ENCODE measurements around the gene RUNX1.

The RUNX1 gene

GRCh38 chr21:34782506-34783360, 266.4 kb downstream of the RUNX1 start:
- no peaks in the 10 kb centered on the region for H3K4me1 Mint-ChIP-seq
- no peaks in the 10 kb centered on the region for H3K36me3 Mint-ChIP-seq
- CTCF ChIA-PET = no interaction called here
- no peak overlapping the region for H3K4me3 Mint-ChIP-seq
- no peaks in the 10 kb centered on the region for H3K27me3 Mint-ChIP-seq
- no peak overlapping the region for H3K27ac Mint-ChIP-seq
- DNase-seq = no peak
- H3K9me3 Mint-ChIP-seq = peaks cover 9% of the 10 kb centered on the region

- no peak overlapping the region for H3K4me3 Mint-ChIP-seq
- H3K27me3 Mint-ChIP-seq = peaks cover under 1% of the 10 kb centered on the region
- CTCF ChIA-PET = no interaction called here
- no peaks in the 10 kb centered on the region for H3K4me1 Mint-ChIP-seq
- DNase-seq = no peak
- H3K27ac Mint-ChIP-seq = no peak overlapping the region
- no peaks in the 10 kb centered on the region for H3K36me3 Mint-ChIP-seq
- peaks cover 9% of the 10 kb centered on the region for H3K9me3 Mint-ChIP-seq
These were observed 267.6 kb downstream of the RUNX1 start for GRCh38 chr21:34781526-34781925.

- H3K9me3 Mint-ChIP-seq = peaks cover 9% of the 10 kb centered on the region
- no peak for DNase-seq
- H3K27ac Mint-ChIP-seq = no peak overlapping the region
- H3K27me3 Mint-ChIP-seq = peaks cover 14% of the 10 kb centered on the region
- CTCF ChIA-PET = no interaction called here
- no peak overlapping the region for H3K4me3 Mint-ChIP-seq
- H3K36me3 Mint-ChIP-seq = no peaks in the 10 kb centered on the region
- no peaks in the 10 kb centered on the region for H3K4me1 Mint-ChIP-seq
These were observed 269.2 kb downstream of the RUNX1 start for GRCh38 chr21:34779860-34780259.

- peaks cover 9% of the 10 kb centered on the region for H3K9me3 Mint-ChIP-seq
- no peaks in the 10 kb centered on the region for H3K4me1 Mint-ChIP-seq
- no peak for DNase-seq
- no peaks in the 10 kb centered on the region for H3K36me3 Mint-ChIP-seq
- no peak overlapping the region for H3K27ac Mint-ChIP-seq
- peaks cover 25% of the 10 kb centered on the region for H3K27me3 Mint-ChIP-seq
- CTCF ChIA-PET = interaction anchor here (1.5 kb wide), 1 partner anchor 14 kb away, joined by 4 read pairs; no protein-coding TSS in a partner anchor
- no peak overlapping the region for H3K4me3 Mint-ChIP-seq
These were observed 273.3 kb downstream of the RUNX1 start for GRCh38 chr21:34775793-34776192.

- H3K27me3 Mint-ChIP-seq = peaks cover 25% of the 10 kb centered on the region
- no peak for DNase-seq
- no peaks in the 10 kb centered on the region for H3K4me1 Mint-ChIP-seq
- H3K9me3 Mint-ChIP-seq = no peaks in the 10 kb centered on the region
- no peaks in the 10 kb centered on the region for H3K36me3 Mint-ChIP-seq
- CTCF ChIA-PET = interaction anchor here (1.5 kb wide), 1 partner anchor 13 kb away, joined by 4 read pairs; no protein-coding TSS in a partner anchor
- no peak overlapping the region for H3K4me3 Mint-ChIP-seq
- no peak overlapping the region for H3K27ac Mint-ChIP-seq
These were observed 274.4 kb downstream of the RUNX1 start for GRCh38 chr21:34774750-34775149.

- no peaks in the 10 kb centered on the region for H3K36me3 Mint-ChIP-seq
- no peak overlapping the region for H3K27ac Mint-ChIP-seq
These were observed 277.5 kb downstream of the RUNX1 start for GRCh38 chr21:34771512-34772028.

GRCh38 chr21:34770576-34770975, 278.5 kb downstream of the RUNX1 start:
- Mint-ChIP-seq H3K9me3 (no peaks in the 10 kb centered on the region), H3K27ac (no peak overlapping the region), H3K36me3 (no peaks in the 10 kb centered on the region), H3K4me1 (no peaks in the 10 kb centered on the region), H3K4me3 (no peak overlapping the region), H3K27me3 (peaks cover 24% of the 10 kb centered on the region)
- CTCF ChIA-PET = no interaction called here
- no peak for DNase-seq

More at GRCh38 chr21:34771512-34772028, 277.5 kb downstream of the RUNX1 start:
- H3K4me1 Mint-ChIP-seq = no peaks in the 10 kb centered on the region
- no peak for DNase-seq
- H3K9me3 Mint-ChIP-seq = no peaks in the 10 kb centered on the region
- CTCF ChIA-PET = no interaction called here
- H3K4me3 Mint-ChIP-seq = no peak overlapping the region
- H3K27me3 Mint-ChIP-seq = peaks cover 30% of the 10 kb centered on the region

- H3K36me3 Mint-ChIP-seq = no peaks in the 10 kb centered on the region
- no peaks in the 10 kb centered on the region for H3K9me3 Mint-ChIP-seq
- H3K27me3 Mint-ChIP-seq = peaks cover 10% of the 10 kb centered on the region
- H3K27ac Mint-ChIP-seq = no peak overlapping the region
- no peak for DNase-seq
- CTCF ChIA-PET = no interaction called here
- no peak overlapping the region for H3K4me3 Mint-ChIP-seq
- no peaks in the 10 kb centered on the region for H3K4me1 Mint-ChIP-seq
These were observed 280.8 kb downstream of the RUNX1 start for GRCh38 chr21:34768326-34768725.

- CTCF ChIA-PET = no interaction called here
- Mint-ChIP-seq H3K9me3 (no peaks in the 10 kb centered on the region), H3K27me3 (peaks cover 6% of the 10 kb centered on the region)
These were observed 282.2 kb downstream of the RUNX1 start for GRCh38 chr21:34766862-34767261.

GRCh38 chr21:34765619-34766018, 283.5 kb downstream of the RUNX1 start:
- no peak overlapping the region for H3K4me3 Mint-ChIP-seq
- CTCF ChIA-PET = interaction anchor here (1.3 to 1.9 kb wide), 2 partner anchors 20 to 52 kb away, joined by 3 to 6 read pairs; no protein-coding TSS in a partner anchor
- no peaks in the 10 kb centered on the region for H3K9me3 Mint-ChIP-seq
- no peak overlapping the region for H3K27ac Mint-ChIP-seq
- no peaks in the 10 kb centered on the region for H3K36me3 Mint-ChIP-seq
- H3K4me1 Mint-ChIP-seq = no peaks in the 10 kb centered on the region
- peaks cover 10% of the 10 kb centered on the region for H3K27me3 Mint-ChIP-seq
- DNase-seq = no peak

More at GRCh38 chr21:34766862-34767261, 282.2 kb downstream of the RUNX1 start:
- H3K4me3 Mint-ChIP-seq = no peak overlapping the region
- H3K36me3 Mint-ChIP-seq = no peaks in the 10 kb centered on the region
- H3K4me1 Mint-ChIP-seq = no peaks in the 10 kb centered on the region
- no peak for DNase-seq
- no peak overlapping the region for H3K27ac Mint-ChIP-seq

GRCh38 chr21:34764715-34765284, 284.3 kb downstream of the RUNX1 start:
- CTCF ChIA-PET = interaction anchor here (1.3 to 1.9 kb wide), 2 partner anchors 19 to 53 kb away, joined by 3 to 6 read pairs; no protein-coding TSS in a partner anchor

GRCh38 chr21:34762786-34763185, 286.3 kb downstream of the RUNX1 start:
- no peaks in the 10 kb centered on the region for H3K9me3 Mint-ChIP-seq
- CTCF ChIA-PET = interaction anchor here (0.7 to 1.5 kb wide), 3 partner anchors 17 to 1130 kb away, joined by 3 read pairs; no protein-coding TSS in a partner anchor
- no peaks in the 10 kb centered on the region for H3K4me1 Mint-ChIP-seq
- no peaks in the 10 kb centered on the region for H3K36me3 Mint-ChIP-seq
- no peak overlapping the region for H3K27ac Mint-ChIP-seq
- H3K27me3 Mint-ChIP-seq = peaks cover 5% of the 10 kb centered on the region
- H3K4me3 Mint-ChIP-seq = no peak overlapping the region
- no peak for DNase-seq

More at GRCh38 chr21:34764715-34765284, 284.3 kb downstream of the RUNX1 start:
- H3K9me3 Mint-ChIP-seq = no peaks in the 10 kb centered on the region
- H3K27me3 Mint-ChIP-seq = peaks cover 10% of the 10 kb centered on the region
- H3K27ac Mint-ChIP-seq = no peak overlapping the region
- no peaks in the 10 kb centered on the region for H3K36me3 Mint-ChIP-seq
- H3K4me1 Mint-ChIP-seq = no peaks in the 10 kb centered on the region
- H3K4me3 Mint-ChIP-seq = no peak overlapping the region
- no peak for DNase-seq

- Mint-ChIP-seq H3K9me3 (no peaks in the 10 kb centered on the region), H3K36me3 (no peaks in the 10 kb centered on the region), H3K27ac (no peak overlapping the region), H3K4me1 (no peaks in the 10 kb centered on the region), H3K4me3 (no peak overlapping the region), H3K27me3 (peaks cover 5% of the 10 kb centered on the region)
- no peak for DNase-seq
- CTCF ChIA-PET = interaction anchor here (0.7 to 1.5 kb wide), 4 partner anchors 14 to 1131 kb away, joined by 3 to 4 read pairs (median 3); no protein-coding TSS in a partner anchor
These were observed 287.3 kb downstream of the RUNX1 start for GRCh38 chr21:34761758-34762330.

All from activated naive CD4-positive, alpha-beta T cell treated with anti-CD3 and anti-CD28 coated beads, Interleukin-2, amount 10 ng/mL, durations not matched to agents 7 days and 5 days (primary cell).